WERI-Rb-1 (cell line): ENCODE data around the gene CNTNAP2.

Experiments used
- DNase-seq: peaks from one replicate; pipeline ENCODE4 v3.0.0-alpha.2; 2020
- H3K27ac ChIP-seq: fragments of 250-450 bp; sonication (Bioruptor Pico); 2 replicates; pipeline ENCODE4 v1.5.1; 2020; ENCODE audit warnings: mild to moderate bottlenecking, moderate library complexity
- H3K27me3 ChIP-seq: fragments of 250-450 bp; sonication (Bioruptor Pico); 2 replicates; pipeline ENCODE4 v1.5.1; 2021; ENCODE audit warnings: mild to moderate bottlenecking, low read depth, moderate library complexity; ENCODE audit not compliant: insufficient read depth, severe bottlenecking
- H3K36me3 ChIP-seq: fragments of 250-450 bp; sonication (Bioruptor Pico); 2 replicates; pipeline ENCODE4 v1.5.1; 2020; ENCODE audit warnings: mild to moderate bottlenecking, moderate library complexity
- H3K4me3 ChIP-seq: 2 replicates; pipeline ENCODE4 v1.5.1; 2011; ENCODE audit warnings: low read depth, mild to moderate bottlenecking, control low read depth, low read length
- H3K9me3 ChIP-seq: fragments of 250-450 bp; sonication (Bioruptor Pico); 2 replicates; pipeline ENCODE4 v1.5.1; 2021; ENCODE audit warnings: mild to moderate bottlenecking, moderate library complexity; ENCODE audit not compliant: severe bottlenecking
- CTCF ChIP-seq: IDR thresholded peaks from 2 replicates; pipeline ENCODE4 v1.5.1; 2011; ENCODE audit warnings: low read depth, mild to moderate bottlenecking, control low read depth, inconsistent platforms, low read length

Gene CNTNAP2

DNA sequence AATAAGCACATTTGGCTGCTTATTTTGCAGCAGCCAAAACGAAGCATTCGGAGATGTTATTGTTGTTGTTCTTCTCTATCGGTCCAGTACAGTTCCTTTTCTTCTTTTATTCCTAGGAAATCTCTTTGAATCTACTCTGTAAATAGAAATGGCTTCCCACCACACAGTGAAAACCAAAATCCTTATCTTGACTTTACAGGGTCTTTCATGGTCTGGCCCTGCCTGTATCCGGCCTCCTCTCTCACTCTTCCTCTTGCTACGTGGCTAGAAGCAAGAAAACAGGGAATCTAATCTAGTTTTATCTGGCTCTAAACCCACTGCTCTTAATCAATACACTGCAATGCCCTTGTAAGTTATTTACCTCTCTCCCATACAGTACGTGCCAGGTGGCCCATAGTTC is 1547.9 kb downstream of the CNTNAP2 start:
- H3K27me3 ChIP-seq, result no peaks in the 10 kb centered on the region
- H3K9me3 ChIP-seq, result peaks cover 2% of the 10 kb centered on the region
- H3K4me3 ChIP-seq, result no peak overlapping the region
- H3K36me3 ChIP-seq, result no peaks in the 10 kb centered on the region
- H3K27ac ChIP-seq, result no peak overlapping the region
- DNase-seq, result no peak
- no peak for TF ChIP-seq CTCF

DNA sequence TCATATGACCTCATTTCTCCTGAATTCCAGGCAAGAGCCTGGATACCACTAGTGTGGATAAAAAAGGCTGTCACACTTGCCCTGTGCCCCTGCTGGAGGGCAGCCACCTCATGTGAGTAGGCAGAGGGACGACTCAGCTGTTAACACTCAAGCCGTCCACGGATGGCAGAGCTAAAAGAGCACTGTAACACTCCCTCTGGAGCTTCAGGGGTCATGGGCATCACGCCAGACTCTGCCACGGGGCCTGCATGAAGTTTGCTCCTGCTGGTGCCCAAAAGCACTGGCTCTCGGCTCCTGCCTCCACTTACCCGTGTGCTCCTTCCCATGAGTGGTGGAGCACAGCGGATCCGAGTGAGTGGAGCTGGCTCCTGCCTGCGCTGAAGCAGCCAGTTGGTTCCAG is 1554.2 kb downstream of the CNTNAP2 start:
- no peak for TF ChIP-seq CTCF
- Histone ChIP-seq H3K27ac (no peak overlapping the region), H3K36me3 (no peaks in the 10 kb centered on the region), H3K27me3 (no peaks in the 10 kb centered on the region), H3K9me3 (peaks cover under 1% of the 10 kb centered on the region), H3K4me3 (no peak overlapping the region)
- DNase-seq, result no peak

DNA sequence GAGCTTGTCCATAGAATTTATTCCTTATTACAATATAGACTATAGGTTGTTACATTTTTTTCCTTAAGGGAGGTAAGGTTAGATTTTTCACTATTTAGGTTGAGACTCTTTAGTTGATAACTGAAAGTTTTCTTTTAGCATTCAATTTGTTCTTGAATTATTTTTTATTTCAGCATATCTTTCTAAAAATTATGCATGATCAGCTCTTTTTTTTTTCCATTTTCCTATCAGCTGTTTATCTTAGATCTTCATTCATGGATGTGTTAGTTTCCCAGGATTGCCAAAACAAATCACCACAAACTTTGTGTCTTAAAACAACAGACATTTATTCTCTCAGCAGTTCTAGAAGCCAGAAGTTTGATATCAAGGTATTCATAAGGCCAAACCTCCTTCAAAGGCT is 1558.1 kb downstream of the CNTNAP2 start:
- no peaks in the 10 kb centered on the region for H3K36me3 ChIP-seq
- no peaks in the 10 kb centered on the region for H3K9me3 ChIP-seq
- TF ChIP-seq CTCF, result no peak

DNA sequence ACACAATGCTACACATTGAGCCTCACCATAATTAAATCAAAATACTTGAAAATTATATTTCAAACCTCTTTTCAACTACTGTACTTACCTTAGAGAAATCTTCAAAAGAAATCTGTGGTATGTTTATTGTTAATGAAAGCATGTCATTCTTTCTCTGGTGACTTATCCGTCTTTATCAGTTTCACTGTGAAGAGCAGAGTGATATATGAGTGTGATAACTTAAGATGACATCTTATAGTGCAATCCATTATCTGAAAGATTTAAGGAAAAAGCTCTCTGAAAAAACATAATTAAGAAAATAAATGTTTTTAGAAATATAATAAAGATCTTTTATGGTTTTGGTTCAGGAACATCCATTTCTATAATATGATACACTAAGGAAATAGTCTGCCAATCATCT is 1562.3 kb downstream of the CNTNAP2 start:
- no peak overlapping the region for H3K27ac ChIP-seq
- no peak overlapping the region for H3K4me3 ChIP-seq
- H3K27me3 ChIP-seq, result no peaks in the 10 kb centered on the region
- H3K9me3 ChIP-seq, result no peaks in the 10 kb centered on the region
- no peak for TF ChIP-seq CTCF
- H3K36me3 ChIP-seq, result no peaks in the 10 kb centered on the region
- DNase-seq, result no peak

More for the DNA sequence above, 1558.1 kb downstream of the CNTNAP2 start:
- Histone ChIP-seq H3K27ac (no peak overlapping the region), H3K4me3 (no peak overlapping the region), H3K27me3 (no peaks in the 10 kb centered on the region)
- DNase-seq, result no peak

- H3K9me3 ChIP-seq, result no peaks in the 10 kb centered on the region
- no peaks in the 10 kb centered on the region for H3K27me3 ChIP-seq
- no peak for TF ChIP-seq CTCF
- no peak overlapping the region for H3K4me3 ChIP-seq
- no peak overlapping the region for H3K27ac ChIP-seq
- no peak for DNase-seq
- no peaks in the 10 kb centered on the region for H3K36me3 ChIP-seq
Measured at GRCh38 chr7:147681530-147681929, 1564.9 kb downstream of the CNTNAP2 start.

DNA sequence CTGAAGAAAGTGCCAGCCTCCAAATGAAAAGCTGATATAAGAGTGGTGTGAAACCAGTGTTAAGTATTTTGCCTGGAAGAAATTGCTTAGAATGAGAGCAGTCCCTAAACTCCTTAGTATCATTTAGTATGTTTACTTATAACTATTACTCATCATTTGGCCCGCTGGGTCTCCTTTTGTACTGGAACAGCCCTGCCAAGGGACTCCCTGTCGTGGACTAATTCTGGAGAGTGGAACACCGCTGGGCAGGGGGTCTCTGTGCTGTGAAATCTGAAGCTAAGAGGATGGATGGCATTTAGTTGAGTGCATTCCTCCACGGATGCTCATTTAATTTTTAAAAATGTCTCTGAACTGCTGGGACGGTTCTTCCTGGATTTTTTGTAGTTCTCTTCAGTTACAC is 1584.1 kb downstream of the CNTNAP2 start:
- Histone ChIP-seq H3K27me3 (no peaks in the 10 kb centered on the region), H3K4me3 (no peak overlapping the region)
- no peak for TF ChIP-seq CTCF

More for the DNA sequence above, 1584.1 kb downstream of the CNTNAP2 start:
- H3K9me3 ChIP-seq, result no peaks in the 10 kb centered on the region
- no peak for DNase-seq
- H3K27ac ChIP-seq, result no peak overlapping the region
- H3K36me3 ChIP-seq, result no peaks in the 10 kb centered on the region
